H9 (cell line): Measurements from ENCODE around the gene ARL1. TPM values are rescaled to one million over a fixed set of nuclear protein-coding genes. Genes with fewer than 3 reads are reported as not detected.

Experiments
- DNase-seq: peaks from one replicate; pipeline ENCODE4 v3.0.0-alpha.2; 2017
- H2AFZ ChIP-seq: one replicate; pipeline ENCODE4 v1.6.1; 2013; ENCODE audit warnings: mild to moderate bottlenecking, low read length, control low read depth, moderate library complexity
- H2AK5ac ChIP-seq: 2 replicates; pipeline ENCODE4 v1.6.1; 2013; ENCODE audit warnings: low read length, control low read depth, mixed read lengths; ENCODE audit not compliant: insufficient read length
- H2BK120ac ChIP-seq: one replicate; pipeline ENCODE4 v1.6.1; 2013; ENCODE audit warnings: low read depth, mild to moderate bottlenecking, low read length, control low read depth, inconsistent platforms; ENCODE audit not compliant: poor library complexity, severe bottlenecking
- H2BK12ac ChIP-seq: 2 replicates; pipeline ENCODE4 v1.6.1; 2013; ENCODE audit warnings: low read length, control low read depth, mixed read lengths, low read depth; ENCODE audit not compliant: insufficient read length
- H2BK15ac ChIP-seq: 2 replicates; pipeline ENCODE4 v1.6.1; 2013; ENCODE audit warnings: low read depth, low read length, control low read depth
- H2BK20ac ChIP-seq: one replicate; pipeline ENCODE4 v1.6.1; 2013; ENCODE audit warnings: low read depth, mild to moderate bottlenecking, low read length, control low read depth, inconsistent platforms; ENCODE audit not compliant: poor library complexity, severe bottlenecking
- H2BK5ac ChIP-seq: 2 replicates; pipeline ENCODE4 v1.6.1; 2013; ENCODE audit warnings: low read length, control low read depth, mixed read lengths; ENCODE audit not compliant: insufficient read length
- H3K14ac ChIP-seq: 2 replicates; pipeline ENCODE4 v1.6.1; 2013; ENCODE audit warnings: low read length, control low read depth; ENCODE audit not compliant: insufficient read depth
- H3K18ac ChIP-seq: 2 replicates; pipeline ENCODE4 v1.6.1; 2013; ENCODE audit warnings: low read depth, mild to moderate bottlenecking, mixed read lengths, low read length, control low read depth; ENCODE audit not compliant: insufficient read length
- H3K23ac ChIP-seq: 2 replicates; pipeline ENCODE4 v1.6.1; 2013; ENCODE audit warnings: low read length, control low read depth, mixed read lengths, low read depth; ENCODE audit not compliant: insufficient read length
- H3K23me2 ChIP-seq: 2 replicates; pipeline ENCODE4 v1.6.1; 2013; ENCODE audit warnings: low read depth, mild to moderate bottlenecking, mixed read lengths, low read length, control low read depth; ENCODE audit not compliant: insufficient read length, poor library complexity, severe bottlenecking
- H3K27ac ChIP-seq: 2 replicates; pipeline ENCODE4 v1.5.1; 2013; ENCODE audit warnings: low read length, control low read depth, mixed read lengths, low read depth; ENCODE audit not compliant: insufficient read length
- H3K27me3 ChIP-seq: 2 replicates; pipeline ENCODE4 v1.6.1; 2013; ENCODE audit warnings: low read length, control low read depth, inconsistent platforms; ENCODE audit not compliant: insufficient read depth
- H3K4ac ChIP-seq: 2 replicates; pipeline ENCODE4 v1.6.1; 2013; ENCODE audit warnings: low read depth, mild to moderate bottlenecking, control low read depth, inconsistent platforms, low read length, moderate library complexity
- H3K4me1 ChIP-seq: 2 replicates; pipeline ENCODE4 v1.6.1; 2013; ENCODE audit warnings: low read length, control low read depth, inconsistent platforms; ENCODE audit not compliant: insufficient read depth
- H3K4me2 ChIP-seq: 2 replicates; pipeline ENCODE4 v1.6.1; 2013; ENCODE audit warnings: low read length, control low read depth, mixed read lengths; ENCODE audit not compliant: insufficient read length, insufficient read depth
- H3K56ac ChIP-seq: 2 replicates; pipeline ENCODE4 v1.6.1; 2013; ENCODE audit warnings: low read depth, mild to moderate bottlenecking, mixed read lengths, low read length, control low read depth; ENCODE audit not compliant: insufficient read length
- H3K79me1 ChIP-seq: 2 replicates; pipeline ENCODE4 v1.6.1; 2013; ENCODE audit warnings: low read depth, mild to moderate bottlenecking, moderate library complexity, low read length, control low read depth, inconsistent platforms; ENCODE audit not compliant: insufficient read depth, poor library complexity, severe bottlenecking
- H3K79me2 ChIP-seq: 2 replicates; pipeline ENCODE4 v1.6.1; 2013; ENCODE audit warnings: low read length, control low read depth, inconsistent platforms; ENCODE audit not compliant: insufficient read depth
- H3K9ac ChIP-seq: 2 replicates; pipeline ENCODE4 v1.6.1; 2013; ENCODE audit warnings: low read length, control low read depth, mixed read lengths; ENCODE audit not compliant: insufficient read length; ENCODE audit errors: extremely low read depth
- H3K9me3 ChIP-seq: one replicate; pipeline ENCODE4 v1.6.1; 2013; ENCODE audit warnings: low read depth, low read length, inconsistent platforms; ENCODE audit not compliant: control insufficient read depth
- H3T11ph ChIP-seq: one replicate; pipeline ENCODE4 v1.6.1; 2013; ENCODE audit warnings: mild to moderate bottlenecking, low read length, control low read depth, inconsistent platforms
- H4K20me1 ChIP-seq: one replicate; pipeline ENCODE4 v1.6.1; 2013; ENCODE audit not compliant: control insufficient read depth, insufficient read length, insufficient read depth
- H4K5ac ChIP-seq: 2 replicates; pipeline ENCODE4 v1.6.1; 2013; ENCODE audit warnings: low read depth, mild to moderate bottlenecking, mixed read lengths, low read length, control low read depth; ENCODE audit not compliant: insufficient read length
- H4K8ac ChIP-seq: replicated peaks from 2 replicates; pipeline ENCODE4 v1.6.1; 2013; ENCODE audit warnings: low read length, control low read depth, mixed read lengths, low read depth; ENCODE audit not compliant: insufficient read length
- H4K91ac ChIP-seq: 2 replicates; pipeline ENCODE4 v1.6.1; 2013; ENCODE audit warnings: low read depth, mild to moderate bottlenecking, moderate library complexity, mixed read lengths, low read length, control low read depth; ENCODE audit not compliant: insufficient read length
- H3K27ac Mint-ChIP-seq, 3 experiments: 2 replicates in 2 of 3; 3 replicates in 1 of 3; pipeline ENCODE4 v1.8.0; 2020 to 2021; ENCODE audit warnings: mixed read lengths in 3 of 3, mild to moderate bottlenecking in 1 of 3, moderate library complexity in 1 of 3
- H3K27me3 Mint-ChIP-seq: 2 replicates; pipeline ENCODE4 v1.8.0; 2021; ENCODE audit warnings: low read depth, mild to moderate bottlenecking, moderate library complexity, mixed read lengths
- H3K36me3 Mint-ChIP-seq, 3 experiments: 2 replicates in 2 of 3; 3 replicates in 1 of 3; pipeline ENCODE4 v1.8.0; 2020 to 2021; ENCODE audit warnings: low read depth in 3 of 3, mixed read lengths in 3 of 3; ENCODE audit not compliant: insufficient read depth in 1 of 3
- H3K4me1 Mint-ChIP-seq, 2 experiments: 2 replicates each; pipeline ENCODE4 v1.8.0; 2020; ENCODE audit warnings: mixed read lengths in 2 of 2
- H3K4me3 Mint-ChIP-seq, 2 experiments: 2 replicates in 1 of 2; 3 replicates in 1 of 2; pipeline ENCODE4 v1.8.0; 2020 to 2021; ENCODE audit warnings: mild to moderate bottlenecking in 2 of 2, mixed read lengths in 2 of 2, moderate library complexity in 1 of 2
- H3K9me3 Mint-ChIP-seq, 2 experiments: 2 replicates in 1 of 2; 3 replicates in 1 of 2; pipeline ENCODE4 v1.8.0; 2020; ENCODE audit warnings: mild to moderate bottlenecking in 2 of 2, mixed read lengths in 2 of 2, moderate library complexity in 1 of 2
- WGBS: extraction: QIAGEN DNeasy Blood & Tissue Kit; methylation state at CpG from one replicate; pipeline ENCODE4 v1.1.7; 2013; ENCODE audit warnings: missing lambda C conversion rate, low lambda C conversion rate, mixed read lengths; ENCODE audit not compliant: insufficient read length; ENCODE audit errors: extremely low coverage; 5-methylcytosine and 5-hydroxymethylcytosine counted together
- total RNA-seq: library from RNA; stranded (reverse); gene quantifications from 2 replicates; pipeline ENCODE4 v1.2.1, GENCODE V29; 2021
- TF ChIP-seq, protein P1 (sequence below): fragments of 200-600 bp; sonication (generic); conservative IDR thresholded peaks from 3 replicates; pipeline ENCODE4 v1.8.0; 2021; ENCODE audit warnings: antibody characterized with exemption, mild to moderate bottlenecking

Gene ARL1
- total RNA-seq, 1 experiment from 2014 or later: 71.1 TPM

DNA sequence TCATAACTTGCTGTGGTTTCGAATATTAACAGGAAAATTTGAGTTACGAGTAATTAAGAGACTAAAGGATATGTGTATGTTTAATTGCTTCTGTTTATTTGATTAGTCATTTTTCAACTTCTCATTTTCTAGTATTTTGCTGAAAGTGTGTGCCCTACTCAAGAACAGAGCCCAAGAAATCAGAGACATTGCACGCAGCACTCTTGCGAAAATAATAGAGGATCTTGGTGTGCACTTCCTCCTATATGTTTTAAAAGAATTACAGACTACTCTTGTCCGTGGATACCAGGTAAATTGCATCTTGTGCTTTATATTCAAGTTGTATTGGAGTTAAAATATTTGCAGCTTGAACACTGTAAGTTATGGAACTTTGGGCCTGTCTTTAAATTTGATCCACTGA is 50.8 kb downstream of the ARL1 start:
- no CpG with 5 or more reads among the region's 5 CpGs for WGBS
- TF ChIP-seq, protein P1, sequence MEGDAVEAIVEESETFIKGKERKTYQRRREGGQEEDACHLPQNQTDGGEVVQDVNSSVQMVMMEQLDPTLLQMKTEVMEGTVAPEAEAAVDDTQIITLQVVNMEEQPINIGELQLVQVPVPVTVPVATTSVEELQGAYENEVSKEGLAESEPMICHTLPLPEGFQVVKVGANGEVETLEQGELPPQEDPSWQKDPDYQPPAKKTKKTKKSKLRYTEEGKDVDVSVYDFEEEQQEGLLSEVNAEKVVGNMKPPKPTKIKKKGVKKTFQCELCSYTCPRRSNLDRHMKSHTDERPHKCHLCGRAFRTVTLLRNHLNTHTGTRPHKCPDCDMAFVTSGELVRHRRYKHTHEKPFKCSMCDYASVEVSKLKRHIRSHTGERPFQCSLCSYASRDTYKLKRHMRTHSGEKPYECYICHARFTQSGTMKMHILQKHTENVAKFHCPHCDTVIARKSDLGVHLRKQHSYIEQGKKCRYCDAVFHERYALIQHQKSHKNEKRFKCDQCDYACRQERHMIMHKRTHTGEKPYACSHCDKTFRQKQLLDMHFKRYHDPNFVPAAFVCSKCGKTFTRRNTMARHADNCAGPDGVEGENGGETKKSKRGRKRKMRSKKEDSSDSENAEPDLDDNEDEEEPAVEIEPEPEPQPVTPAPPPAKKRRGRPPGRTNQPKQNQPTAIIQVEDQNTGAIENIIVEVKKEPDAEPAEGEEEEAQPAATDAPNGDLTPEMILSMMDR: no peak
- H3K4me1 Mint-ChIP-seq: no peaks in the 10 kb centered on the region

More for the DNA sequence above, 50.8 kb downstream of the ARL1 start:
- H4K8ac ChIP-seq: no peak overlapping the region
- DNase-seq: no peak
- H3K4me2 ChIP-seq: no peak overlapping the region
- no peak overlapping the region for H4K5ac ChIP-seq
- H3K23ac ChIP-seq: no peak overlapping the region
- no peak overlapping the region for H4K91ac ChIP-seq
- no peak overlapping the region for H2AK5ac ChIP-seq
- no peak overlapping the region for H2BK5ac ChIP-seq
- no peaks in the 10 kb centered on the region for H3K23me2 ChIP-seq
- no peaks in the 10 kb centered on the region for H4K20me1 ChIP-seq
- no peak overlapping the region for H3K9ac ChIP-seq
- no peak overlapping the region for H3K56ac ChIP-seq
- no peaks in the 10 kb centered on the region for H3K79me2 ChIP-seq
- no peaks in the 10 kb centered on the region for H3K9me3 ChIP-seq
- Mint-ChIP-seq H3K36me3 (peaks cover 10 to 72% (median 49%) of the 10 kb centered on the region in 3 experiments; a peak in 6 of 7 replicates), H3K27me3 (no peaks in the 10 kb centered on the region), H3K27ac (no peak overlapping the region), H3K4me3 (no peak overlapping the region), H3K9me3 (no peaks in the 10 kb centered on the region)
- H3K18ac ChIP-seq: no peak overlapping the region
- H3K27ac ChIP-seq: no peak overlapping the region
- no peaks in the 10 kb centered on the region for H3K27me3 ChIP-seq
- no peak overlapping the region for H2AFZ ChIP-seq
- no peak overlapping the region for H2BK20ac ChIP-seq
- no peaks in the 10 kb centered on the region for H3K4me1 ChIP-seq
- no peak overlapping the region for H2BK15ac ChIP-seq
- no peak overlapping the region for H2BK120ac ChIP-seq
- H3K14ac ChIP-seq: no peak overlapping the region
- H3K79me1 ChIP-seq: no peaks in the 10 kb centered on the region
- H3K4ac ChIP-seq: no peak overlapping the region
- no peak overlapping the region for H3T11ph ChIP-seq
- no peak overlapping the region for H2BK12ac ChIP-seq
